Measurements from ENCODE around the gene TRPM3.

The TRPM3 gene

GRCh38 chr9:70901013-70901412 lies 220.4 kb downstream of the TRPM3 start:
- H3K4me3 ChIP-seq (ENCODE audit: low read depth, low read length): no peak overlapping the region
- TF ChIP-seq, protein P1, sequence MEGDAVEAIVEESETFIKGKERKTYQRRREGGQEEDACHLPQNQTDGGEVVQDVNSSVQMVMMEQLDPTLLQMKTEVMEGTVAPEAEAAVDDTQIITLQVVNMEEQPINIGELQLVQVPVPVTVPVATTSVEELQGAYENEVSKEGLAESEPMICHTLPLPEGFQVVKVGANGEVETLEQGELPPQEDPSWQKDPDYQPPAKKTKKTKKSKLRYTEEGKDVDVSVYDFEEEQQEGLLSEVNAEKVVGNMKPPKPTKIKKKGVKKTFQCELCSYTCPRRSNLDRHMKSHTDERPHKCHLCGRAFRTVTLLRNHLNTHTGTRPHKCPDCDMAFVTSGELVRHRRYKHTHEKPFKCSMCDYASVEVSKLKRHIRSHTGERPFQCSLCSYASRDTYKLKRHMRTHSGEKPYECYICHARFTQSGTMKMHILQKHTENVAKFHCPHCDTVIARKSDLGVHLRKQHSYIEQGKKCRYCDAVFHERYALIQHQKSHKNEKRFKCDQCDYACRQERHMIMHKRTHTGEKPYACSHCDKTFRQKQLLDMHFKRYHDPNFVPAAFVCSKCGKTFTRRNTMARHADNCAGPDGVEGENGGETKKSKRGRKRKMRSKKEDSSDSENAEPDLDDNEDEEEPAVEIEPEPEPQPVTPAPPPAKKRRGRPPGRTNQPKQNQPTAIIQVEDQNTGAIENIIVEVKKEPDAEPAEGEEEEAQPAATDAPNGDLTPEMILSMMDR (IDR thresholded peaks at IDR 0.05; ENCODE audit: borderline replicate concordance, insufficient read depth, low read depth, low read length): no peak

GRCh38 chr9:70893580-70894122 lies 227.8 kb downstream of the TRPM3 start:
- TF ChIP-seq, protein P1 (IDR thresholded peaks at IDR 0.05; ENCODE audit: borderline replicate concordance, insufficient read depth, low read depth, low read length): no peak
- H3K4me3 ChIP-seq (ENCODE audit: low read depth, low read length): no peak overlapping the region

GRCh38 chr9:70888471-70888870 lies 232.9 kb downstream of the TRPM3 start:
- no peak overlapping the region for H3K4me3 ChIP-seq (ENCODE audit: low read depth, low read length)
- TF ChIP-seq, protein P1 (IDR thresholded peaks at IDR 0.05; ENCODE audit: borderline replicate concordance, insufficient read depth, low read depth, low read length): no peak

GRCh38 chr9:70887826-70888225 lies 233.6 kb downstream of the TRPM3 start:
- TF ChIP-seq, protein P1 (IDR thresholded peaks at IDR 0.05; ENCODE audit: borderline replicate concordance, insufficient read depth, low read depth, low read length): no peak

DNA sequence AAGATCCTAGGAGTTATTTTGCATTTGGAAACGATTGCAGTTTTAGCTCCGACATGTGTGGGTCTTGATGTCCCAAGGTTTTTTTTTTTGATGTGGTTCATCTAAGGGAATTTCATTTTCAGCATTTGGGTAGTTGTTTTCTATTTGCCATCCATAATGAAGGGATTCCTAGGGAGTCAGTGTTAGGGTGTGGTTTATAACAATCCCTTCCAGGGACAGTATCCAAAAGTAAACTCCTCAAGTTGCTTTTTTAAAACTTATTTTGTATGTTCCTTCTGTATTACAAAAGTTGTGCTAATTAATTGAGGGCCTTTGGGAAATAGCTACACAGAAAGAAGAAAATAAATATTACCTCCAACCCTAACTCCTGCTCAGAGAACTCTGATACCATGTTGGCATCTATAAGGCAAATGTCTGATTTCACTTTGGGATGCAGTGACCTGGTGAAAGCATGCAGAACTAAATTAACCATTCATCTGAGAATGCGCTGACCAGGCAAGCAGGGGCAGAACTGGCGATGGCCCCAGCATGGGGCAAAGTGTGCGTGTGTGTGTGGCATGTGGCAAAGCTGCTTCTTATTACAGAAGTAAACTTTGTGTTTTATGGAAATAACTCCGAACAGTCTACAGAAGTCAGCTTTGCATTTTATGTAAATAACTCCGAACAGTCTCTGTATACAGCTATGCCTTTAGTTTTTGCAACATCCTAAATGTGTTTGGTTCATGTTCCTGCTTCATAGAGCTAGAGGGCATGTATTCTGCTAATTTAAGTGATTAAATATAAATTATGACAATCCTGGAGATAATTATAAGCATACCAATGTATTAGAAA lies 237.2 kb downstream of the TRPM3 start:
- TF ChIP-seq, protein P1 (IDR thresholded peaks at IDR 0.05; ENCODE audit: borderline replicate concordance, insufficient read depth, low read depth, low read length): no peak
- no peak overlapping the region for H3K4me3 ChIP-seq (ENCODE audit: low read depth, low read length)

More at GRCh38 chr9:70887826-70888225, 233.6 kb downstream of the TRPM3 start:
- H3K4me3 ChIP-seq (ENCODE audit: low read depth, low read length): no peak overlapping the region

DNA sequence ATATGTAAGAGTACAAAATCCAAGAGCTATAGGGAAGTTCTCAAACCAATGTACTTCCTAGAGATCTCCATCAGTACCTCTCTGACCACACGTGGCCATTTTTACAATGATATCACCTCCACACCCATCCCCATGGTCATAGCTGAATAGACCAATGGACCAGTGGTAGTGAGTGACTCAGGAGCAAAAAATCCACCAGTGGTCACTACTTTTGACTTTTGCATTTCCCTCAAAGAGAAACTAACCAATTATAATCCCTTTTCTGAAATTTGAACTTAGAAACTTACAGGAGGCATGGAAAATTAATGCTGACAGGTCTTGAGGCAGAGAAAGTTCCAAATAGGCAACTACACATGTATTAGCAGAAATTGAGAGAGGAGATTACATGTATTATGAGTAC lies 238.4 kb downstream of the TRPM3 start:
- TF ChIP-seq, protein P1 (IDR thresholded peaks at IDR 0.05; ENCODE audit: borderline replicate concordance, insufficient read depth, low read depth, low read length): no peak
- no peak overlapping the region for H3K4me3 ChIP-seq (ENCODE audit: low read depth, low read length)

DNA sequence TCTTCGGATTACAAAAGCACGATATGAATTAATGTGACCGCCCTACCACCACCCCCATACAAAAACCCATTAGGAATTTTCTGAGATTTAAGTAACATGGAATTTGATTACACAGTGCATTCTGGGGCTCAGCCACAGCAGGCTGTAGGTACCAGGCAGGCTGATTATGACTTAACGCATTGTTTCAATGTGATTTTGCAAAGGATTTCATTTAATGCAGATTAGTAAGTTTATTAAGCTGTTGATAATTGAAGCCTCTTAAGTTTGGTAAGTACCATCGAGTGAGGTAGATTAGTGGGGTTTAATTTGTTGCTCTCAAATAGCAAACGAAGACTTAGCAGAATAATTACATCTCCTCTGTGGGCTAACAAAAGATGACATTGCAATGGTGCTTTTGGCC lies 240.1 kb downstream of the TRPM3 start:
- TF ChIP-seq, protein P1 (IDR thresholded peaks at IDR 0.05; ENCODE audit: borderline replicate concordance, insufficient read depth, low read depth, low read length): no peak
- no peak overlapping the region for H3K4me3 ChIP-seq (ENCODE audit: low read depth, low read length)
